Retinal pigment epithelial cell (primary cell): ENCODE measurements around the gene MTAP.
"Not testable (repeated sequence)": the region's sequence is repeated elsewhere in the genome, so short reads cannot be mapped to it uniquely, and the experiment has no call there.

Experiments used
- DNase-seq: peaks from one replicate; pipeline ENCODE4 v3.0.0-alpha.2; 2010; ENCODE audit warnings: low read depth
- H3K4me3 ChIP-seq: 2 replicates; pipeline ENCODE4 v1.5.1; 2011; ENCODE audit warnings: mild to moderate bottlenecking, low read length, control low read depth, moderate library complexity
- TF ChIP-seq, protein P1 (sequence below): conservative IDR thresholded peaks from 2 replicates; pipeline ENCODE4 v1.5.1; 2011; ENCODE audit warnings: low read depth, low read length, control low read depth, inconsistent platforms

The MTAP gene

DNA sequence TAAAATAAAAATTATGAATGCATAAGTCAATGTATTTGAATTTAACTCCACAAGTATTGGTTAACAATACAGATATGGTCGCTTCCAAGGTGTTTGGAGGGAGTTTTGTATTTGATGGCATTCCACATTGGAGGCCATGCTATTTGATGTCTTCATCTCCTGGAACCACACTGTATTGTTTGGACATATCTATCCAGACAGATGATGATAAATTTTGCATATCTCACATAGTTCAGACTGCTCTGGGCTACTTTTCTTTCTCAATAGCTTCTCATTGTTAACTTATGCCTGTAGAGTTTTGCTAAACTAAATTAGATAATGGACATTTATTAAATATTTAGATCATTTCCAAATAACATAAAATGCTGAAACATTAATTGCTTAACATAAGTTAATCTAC, 133.7 kb downstream of the MTAP start:
- DNase-seq, result no peak
- no peak overlapping the region for H3K4me3 ChIP-seq
- TF ChIP-seq, protein P1, sequence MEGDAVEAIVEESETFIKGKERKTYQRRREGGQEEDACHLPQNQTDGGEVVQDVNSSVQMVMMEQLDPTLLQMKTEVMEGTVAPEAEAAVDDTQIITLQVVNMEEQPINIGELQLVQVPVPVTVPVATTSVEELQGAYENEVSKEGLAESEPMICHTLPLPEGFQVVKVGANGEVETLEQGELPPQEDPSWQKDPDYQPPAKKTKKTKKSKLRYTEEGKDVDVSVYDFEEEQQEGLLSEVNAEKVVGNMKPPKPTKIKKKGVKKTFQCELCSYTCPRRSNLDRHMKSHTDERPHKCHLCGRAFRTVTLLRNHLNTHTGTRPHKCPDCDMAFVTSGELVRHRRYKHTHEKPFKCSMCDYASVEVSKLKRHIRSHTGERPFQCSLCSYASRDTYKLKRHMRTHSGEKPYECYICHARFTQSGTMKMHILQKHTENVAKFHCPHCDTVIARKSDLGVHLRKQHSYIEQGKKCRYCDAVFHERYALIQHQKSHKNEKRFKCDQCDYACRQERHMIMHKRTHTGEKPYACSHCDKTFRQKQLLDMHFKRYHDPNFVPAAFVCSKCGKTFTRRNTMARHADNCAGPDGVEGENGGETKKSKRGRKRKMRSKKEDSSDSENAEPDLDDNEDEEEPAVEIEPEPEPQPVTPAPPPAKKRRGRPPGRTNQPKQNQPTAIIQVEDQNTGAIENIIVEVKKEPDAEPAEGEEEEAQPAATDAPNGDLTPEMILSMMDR, result no peak

DNA sequence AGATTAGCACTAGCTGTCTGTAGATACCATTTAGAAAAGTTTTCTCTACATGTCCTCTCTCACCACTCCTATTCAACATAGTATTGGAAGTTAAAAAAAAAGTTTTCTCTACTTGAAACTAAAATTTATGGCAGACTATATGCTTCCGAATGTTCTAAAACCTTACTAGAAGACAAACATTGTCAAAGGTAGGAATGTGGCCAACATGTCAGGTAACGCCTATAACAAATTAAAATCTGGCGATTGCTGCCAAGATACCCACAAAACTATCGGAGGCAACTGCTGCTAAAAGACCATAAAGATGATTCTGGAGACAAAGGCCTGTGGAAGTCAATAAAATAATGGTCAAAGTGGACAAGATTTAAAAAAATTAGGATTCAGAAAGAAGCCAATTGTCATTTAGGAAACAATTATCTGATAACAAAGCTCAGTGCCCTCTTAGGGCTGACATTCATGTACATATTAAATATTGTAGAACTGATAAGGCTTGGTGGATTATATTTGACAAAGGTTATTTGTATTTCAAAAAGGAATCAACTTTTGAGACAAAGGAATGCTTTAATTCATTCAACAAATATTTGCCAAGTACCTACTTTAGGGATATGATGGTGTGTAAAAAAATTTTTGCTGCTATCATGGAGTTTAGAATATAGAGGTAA, 139.0 kb downstream of the MTAP start:
- TF ChIP-seq, protein P1, result no peak
- DNase-seq, result no peak
- no peak overlapping the region for H3K4me3 ChIP-seq

DNA sequence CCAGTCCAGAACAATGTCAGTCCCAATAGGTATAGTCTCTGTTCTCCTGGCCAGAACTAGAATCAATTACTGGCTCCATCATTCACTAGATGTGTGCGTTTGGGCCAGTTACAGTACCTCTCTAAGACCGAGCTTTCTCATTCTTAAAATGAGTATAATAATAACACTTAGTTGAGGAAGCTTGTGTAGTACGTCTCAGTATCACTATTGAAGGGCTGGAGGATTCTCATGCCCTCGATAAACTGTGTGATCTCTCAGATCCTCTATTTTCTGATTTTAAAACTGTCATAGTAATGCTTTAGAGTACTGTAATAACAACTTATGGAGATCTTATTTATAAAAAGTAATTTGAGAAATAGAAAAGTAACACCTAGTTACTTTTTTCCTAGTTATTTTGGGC, 141.0 kb downstream of the MTAP start:
- DNase-seq, result no peak
- H3K4me3 ChIP-seq, result no peak overlapping the region
- TF ChIP-seq, protein P1, result no peak

DNA sequence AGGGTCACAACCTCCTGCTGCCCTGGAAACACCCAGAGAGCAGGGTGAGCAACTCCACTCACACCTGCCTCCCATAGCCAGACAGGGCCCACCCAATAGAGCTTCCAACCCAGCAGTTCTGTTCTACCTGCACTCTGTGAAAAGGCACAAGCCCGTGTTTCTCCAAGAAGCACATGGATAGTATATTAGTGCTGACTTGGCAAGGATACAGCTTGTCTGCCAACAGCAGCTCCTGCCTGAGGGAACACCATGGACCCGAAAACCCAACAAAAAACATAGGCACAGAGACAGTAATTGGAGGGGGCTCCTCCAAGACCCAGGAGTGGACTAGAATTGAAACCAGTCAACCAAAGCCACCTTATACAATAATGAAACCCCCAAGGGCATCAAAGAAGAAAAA, 143.2 kb downstream of the MTAP start:
- no peak for DNase-seq
- H3K4me3 ChIP-seq, result no peak overlapping the region
- TF ChIP-seq, protein P1, result no peak

DNA sequence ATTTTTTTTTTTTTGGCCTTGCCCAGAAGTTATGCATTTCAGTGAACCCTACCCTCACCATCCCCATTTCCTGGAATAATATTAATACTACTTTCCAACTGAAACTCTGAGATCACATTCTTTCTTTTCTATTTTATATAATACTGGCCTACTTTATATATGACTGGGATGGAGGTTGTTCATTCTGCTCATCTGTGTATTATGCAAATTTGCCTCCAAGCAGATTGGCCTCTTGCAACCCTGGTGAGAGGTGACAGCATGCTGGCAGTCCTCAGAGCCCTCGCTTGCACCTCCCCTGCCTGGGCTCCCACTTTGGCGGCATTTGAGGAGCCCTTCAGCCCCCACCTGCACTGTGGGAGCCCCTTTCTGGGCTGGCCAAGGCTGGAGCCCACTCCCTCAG, 156.4 kb downstream of the MTAP start:
- TF ChIP-seq, protein P1, result no peak
- DNase-seq, result no peak
- H3K4me3 ChIP-seq, result no peak overlapping the region

DNA sequence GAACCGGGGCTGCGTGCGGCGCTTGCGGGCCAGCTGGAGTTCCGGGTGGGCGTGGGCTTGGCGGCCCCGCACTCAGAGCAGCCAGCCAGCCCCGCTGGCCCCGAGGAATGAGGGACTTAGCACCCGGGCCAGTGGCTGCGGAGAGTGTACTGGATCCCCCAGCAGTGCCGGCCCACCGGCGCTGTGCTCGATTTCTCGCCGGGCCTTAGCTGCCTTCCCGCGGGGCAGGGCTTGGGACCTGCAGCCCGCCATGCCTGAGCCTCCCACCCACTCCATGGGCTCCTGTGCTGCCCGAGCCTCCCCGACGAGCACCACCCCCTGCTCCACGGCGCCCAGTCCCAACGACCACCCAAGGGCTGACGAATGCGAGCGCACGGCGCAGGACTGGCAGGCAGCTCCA, 156.8 kb downstream of the MTAP start:
- not testable (repeated sequence) for DNase-seq, H3K4me3 ChIP-seq

DNA sequence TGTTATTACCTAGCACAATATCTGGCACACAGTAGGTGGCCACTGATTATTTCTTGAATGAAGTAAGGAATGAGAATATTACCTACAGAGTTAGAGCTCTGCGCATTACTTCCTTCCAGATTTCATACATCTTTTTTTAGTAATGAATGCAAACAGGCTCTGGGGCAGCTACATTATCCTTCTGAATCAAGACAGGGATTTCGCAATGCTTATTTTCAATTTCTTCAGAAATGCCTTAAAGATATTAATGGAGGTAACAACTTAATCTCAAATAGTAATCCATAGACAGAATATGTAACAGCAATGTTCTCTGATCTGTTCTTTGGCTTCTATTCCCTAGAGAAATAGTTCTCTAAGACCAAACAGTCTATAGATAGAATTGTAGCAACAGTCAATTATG, 159.1 kb downstream of the MTAP start:
- TF ChIP-seq, protein P1, result no peak
- H3K4me3 ChIP-seq, result no peak overlapping the region
- DNase-seq, result no peak

DNA sequence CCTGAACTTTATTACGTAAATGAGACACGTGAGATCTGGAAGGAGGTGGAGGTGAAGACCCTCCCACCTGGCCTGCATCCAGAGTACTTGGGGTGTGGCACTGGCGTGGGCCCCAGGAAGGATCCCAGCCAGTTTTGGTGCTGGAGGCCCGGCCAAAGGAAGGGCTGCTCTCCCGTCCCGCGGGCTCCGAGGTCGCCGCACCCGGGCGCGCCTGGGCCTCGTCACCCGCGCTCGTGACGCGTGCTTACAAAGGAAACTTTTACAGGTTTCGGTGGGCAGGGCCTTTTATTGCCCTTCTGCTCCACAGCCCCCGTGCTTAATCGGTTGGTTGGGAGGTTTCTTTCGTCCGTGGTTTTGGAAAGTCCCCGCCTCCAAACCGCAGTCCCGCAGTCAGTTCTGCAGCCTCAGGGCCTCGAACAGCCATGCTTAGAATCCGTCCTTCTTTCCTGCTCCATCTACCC, 162.5 kb downstream of the MTAP start:
- DNase-seq, result peak; percentile 61
- TF ChIP-seq, protein P1, result no peak
- H3K4me3 ChIP-seq, result peak overlapping the region; percentile 54
